Measurements from ENCODE around the gene ANKLE1.

ANKLE1 gene

DNA sequence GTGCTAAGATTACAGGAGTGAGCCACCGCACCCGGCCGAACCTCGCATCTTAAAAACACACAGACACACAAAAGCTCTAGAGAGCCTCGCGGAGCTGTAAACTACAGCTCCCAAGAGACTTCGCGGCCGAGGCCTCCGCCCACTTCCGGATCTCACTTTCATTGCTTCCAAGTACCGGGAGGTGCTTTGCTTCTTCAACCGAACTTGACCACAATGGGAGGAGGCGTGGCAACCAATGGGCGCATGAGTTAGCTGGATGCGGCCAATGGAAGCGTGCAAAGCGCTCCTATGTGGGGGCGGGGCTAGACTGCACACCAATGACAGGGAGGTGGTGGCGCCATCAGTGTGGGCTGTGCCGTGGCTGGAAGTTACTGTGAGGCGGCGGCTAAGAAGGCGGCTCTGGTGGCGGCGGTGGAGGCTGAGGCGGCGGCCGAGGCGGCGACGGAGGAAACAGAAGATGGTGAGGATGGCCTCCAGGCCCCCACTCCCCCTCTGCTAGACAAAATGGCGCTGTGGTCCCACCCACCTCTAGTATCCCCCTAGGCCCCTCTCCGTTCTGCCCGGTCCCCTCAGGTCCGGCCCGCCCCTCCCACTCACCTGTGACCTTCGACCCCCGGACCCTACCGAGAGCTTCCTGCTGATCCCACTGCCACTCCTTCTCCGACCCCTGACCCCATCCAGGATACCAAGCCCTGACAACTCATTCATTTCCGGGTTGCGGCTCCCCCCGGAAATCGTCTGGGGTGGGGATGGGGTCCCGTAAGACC, 27.7 kb downstream of the ANKLE1 start, which contains the start of gene DDA1:
TSS of gene DDA1 (plus strand) at position 366 of the 767 bp plus-strand sequence. CDS start at position 458, 92 bp downstream.
- DNase-seq: peak; percentile 99

DNA sequence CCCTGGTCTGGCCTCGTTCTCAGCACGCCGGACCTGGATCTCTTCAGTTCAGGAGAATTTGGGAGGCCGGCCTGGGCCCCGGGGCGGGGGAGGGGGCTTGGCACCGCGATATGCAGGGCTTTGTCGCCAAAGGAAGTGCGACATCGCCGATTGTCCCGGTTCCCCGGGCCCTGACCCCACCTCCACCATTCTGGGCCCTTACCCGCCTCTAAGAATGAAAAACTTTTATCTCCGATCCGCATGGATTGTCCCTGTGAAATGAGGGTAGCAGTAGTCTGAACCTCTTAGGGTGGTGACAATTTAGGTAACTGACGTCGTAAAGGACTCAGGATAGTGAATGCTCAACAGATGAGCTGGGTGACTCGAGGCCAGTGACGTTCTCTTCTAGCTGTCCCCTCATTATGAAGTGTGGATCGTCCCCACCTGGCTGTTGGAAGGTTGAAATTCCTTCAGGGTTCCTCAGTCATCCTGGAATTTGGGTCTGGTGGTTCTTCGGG, 28.3 kb downstream of the ANKLE1 start:
- no peak for DNase-seq

DNA sequence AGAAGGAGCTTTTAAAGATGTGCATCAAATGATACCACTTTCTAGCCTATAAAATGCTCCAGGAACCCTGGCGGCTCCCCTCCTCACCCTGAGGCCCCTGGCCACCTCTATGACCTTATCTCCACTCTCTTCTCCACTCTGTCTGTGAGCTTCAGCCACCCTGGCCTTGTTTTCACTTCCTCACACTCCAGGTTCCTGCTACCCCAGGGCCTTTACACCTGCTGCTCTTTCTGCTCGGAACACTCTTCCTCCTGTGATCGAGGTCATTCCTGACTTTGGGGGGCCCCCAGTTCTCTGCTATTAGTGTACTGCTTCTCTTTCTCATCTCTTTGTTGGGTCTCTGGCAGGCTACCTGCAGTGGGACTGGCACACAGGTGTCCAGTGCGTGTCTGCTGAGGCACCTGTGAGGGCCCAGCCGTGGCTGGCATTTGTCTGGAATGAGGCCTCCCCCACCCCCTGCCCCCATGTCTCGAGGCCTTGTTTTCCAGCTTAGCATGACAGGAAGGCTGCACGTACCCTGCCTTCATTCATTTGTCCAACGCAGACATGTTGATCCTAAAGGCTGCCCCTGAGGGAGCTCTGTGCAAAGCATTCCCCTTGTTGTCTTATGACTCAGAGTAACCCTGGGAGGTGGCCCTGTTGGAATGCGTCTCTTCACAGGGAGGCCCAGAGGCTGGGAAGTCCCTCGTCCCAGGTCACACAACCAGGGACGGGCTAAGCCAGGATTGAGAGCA, 29.9 kb downstream of the ANKLE1 start:
- no peak for DNase-seq

DNA sequence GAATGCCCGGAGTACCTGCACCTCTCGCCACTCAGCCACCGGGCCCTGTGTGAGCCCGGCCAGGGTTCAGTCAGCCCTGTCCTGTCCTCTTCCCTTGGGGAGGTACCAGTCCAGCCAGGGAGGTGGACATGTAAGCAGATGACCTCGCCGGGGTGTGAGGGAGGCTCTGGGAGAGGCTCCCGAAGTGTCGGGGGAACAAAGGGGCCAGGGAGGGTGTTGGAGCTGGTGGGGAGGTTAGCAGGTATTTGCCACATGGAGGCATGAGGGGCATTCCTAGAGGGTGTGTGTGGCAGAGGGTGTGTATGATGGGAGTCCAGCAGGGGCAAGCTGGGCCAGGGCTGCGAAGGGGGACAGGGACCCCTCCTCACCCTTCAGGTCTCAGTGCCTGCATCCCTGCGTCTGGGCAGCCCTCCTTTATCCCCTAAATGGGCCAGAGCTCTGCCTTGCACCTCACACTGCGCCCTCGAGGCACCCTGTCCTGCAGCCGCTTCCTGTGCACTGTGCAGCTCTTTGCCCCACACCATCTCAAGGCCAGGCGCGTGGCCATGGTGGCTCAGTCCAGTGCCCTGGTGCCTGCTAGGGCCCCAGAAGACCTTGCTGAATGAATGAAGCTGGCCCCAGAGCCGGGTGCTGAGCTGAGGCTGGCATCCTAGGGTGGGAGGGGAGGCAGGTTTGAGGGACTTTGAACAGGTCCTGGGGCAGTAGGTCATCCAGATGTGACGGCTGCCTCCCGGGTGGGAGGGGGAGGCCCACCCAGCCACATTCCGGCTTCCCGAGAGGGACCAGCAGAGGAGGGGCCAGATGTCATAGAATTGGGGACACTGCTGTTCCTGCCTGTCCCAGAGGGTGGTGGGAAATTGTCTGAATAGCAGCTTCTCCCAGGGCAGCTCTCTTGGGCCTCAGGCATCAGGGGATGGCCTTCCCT, 30.8 kb downstream of the ANKLE1 start:
- no peak for DNase-seq

DNA sequence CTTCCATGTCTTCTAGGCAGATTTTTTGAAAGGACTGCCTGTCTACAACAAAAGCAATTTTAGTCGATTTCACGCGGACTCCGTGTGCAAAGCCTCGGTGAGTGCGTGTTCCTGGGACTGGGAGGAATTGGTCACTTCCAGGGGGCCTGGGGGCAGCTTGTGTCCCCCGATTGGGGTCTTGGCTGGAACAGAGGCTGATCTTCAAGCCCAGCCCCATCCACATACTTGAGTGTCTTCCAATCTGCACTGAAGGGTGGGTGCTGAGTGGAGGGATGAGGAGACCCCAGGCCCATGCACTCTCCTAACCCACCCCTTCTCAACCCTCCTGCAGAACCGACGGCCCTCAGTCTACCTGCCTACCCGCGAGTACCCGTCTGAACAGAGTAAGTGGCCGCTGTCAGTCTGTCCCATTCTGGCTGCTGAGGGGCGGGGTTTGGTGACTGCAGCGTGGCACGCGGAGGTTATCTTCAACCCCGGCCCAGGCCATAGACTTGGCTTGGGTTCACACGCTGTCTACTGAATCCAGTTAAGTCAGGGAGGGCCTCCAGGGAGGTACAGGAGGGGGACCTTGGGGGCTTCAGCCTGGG, 32.4 kb downstream of the ANKLE1 start:
- DNase-seq: no peak

DNA sequence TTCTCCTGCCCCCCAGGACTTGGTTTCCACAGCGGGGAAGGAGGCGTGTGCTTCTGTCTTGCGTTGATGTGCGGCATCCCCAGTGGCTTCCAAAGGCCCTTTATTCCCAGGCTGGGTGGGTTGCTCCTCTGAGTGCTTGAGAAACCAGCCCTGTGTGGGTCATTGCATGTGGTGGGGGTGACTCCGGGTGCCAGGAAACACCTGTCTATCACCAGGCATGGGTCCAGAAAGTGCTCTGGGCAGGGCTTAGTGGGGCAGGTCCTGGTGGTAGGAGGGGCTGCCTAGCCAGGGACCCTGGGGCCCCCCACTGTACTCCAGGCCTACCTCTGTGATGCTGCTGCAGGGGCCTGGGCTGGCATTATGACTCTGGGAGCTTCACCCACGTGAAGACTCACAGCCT, 37.3 kb downstream of the ANKLE1 start:
- no peak for DNase-seq

DNA sequence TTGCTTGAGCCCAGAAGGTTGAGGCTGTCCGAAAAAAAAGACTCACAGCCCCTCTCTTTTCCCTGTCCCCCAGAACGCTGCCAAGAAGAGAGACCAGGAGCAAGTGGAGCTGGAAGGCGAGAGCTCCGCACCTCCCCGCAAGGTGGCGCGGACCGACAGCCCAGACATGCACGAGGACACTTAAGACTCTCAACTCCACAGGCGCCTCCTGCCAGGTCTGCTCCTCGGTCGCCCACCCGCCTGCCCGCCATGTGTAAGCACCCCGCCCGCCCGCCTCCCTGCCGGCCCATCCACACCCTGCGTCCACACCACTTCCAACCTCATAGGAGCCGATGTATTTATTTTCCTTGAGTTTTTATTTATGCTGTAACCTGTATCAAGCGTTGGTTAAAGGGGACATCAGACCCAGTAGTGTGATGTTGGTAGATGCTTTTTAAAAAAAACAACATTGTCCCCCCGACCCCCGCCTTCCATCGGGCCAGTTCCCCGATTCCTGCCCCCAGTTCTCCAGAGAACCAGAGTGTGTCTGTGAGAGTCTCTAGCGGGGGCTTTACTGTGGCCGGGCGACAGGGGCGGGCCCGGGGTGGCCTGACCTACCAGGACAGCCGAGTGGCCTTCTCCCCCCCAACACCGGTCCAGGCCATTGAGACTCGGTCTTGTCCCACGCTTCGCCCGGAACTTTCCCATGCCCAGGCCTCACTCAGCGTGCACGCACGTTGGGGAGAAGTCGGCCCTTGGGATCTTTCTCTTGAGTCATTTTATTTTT, 38.0 kb downstream of the ANKLE1 start:
- no peak for DNase-seq

DNA sequence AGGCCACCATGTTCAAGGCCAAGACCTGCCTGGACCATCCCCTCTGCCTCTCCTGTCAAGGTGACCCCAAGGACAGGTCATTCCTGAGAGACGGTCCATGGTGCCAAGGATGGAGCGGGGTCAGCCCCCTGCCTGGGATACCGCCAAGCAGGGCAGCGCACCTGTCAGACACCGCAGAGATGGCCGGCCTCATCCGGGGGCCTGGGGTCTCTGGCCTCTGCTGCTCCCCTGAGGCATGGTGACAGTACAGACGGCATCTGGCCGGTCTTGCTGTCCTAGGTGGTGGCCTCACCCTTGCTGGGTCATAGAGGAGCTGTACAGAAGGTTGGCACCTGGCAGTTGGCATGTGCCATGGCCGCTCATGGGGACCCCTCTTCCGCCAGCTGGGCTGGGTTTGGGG, 38.7 kb downstream of the ANKLE1 start:
- no peak for DNase-seq

DNA sequence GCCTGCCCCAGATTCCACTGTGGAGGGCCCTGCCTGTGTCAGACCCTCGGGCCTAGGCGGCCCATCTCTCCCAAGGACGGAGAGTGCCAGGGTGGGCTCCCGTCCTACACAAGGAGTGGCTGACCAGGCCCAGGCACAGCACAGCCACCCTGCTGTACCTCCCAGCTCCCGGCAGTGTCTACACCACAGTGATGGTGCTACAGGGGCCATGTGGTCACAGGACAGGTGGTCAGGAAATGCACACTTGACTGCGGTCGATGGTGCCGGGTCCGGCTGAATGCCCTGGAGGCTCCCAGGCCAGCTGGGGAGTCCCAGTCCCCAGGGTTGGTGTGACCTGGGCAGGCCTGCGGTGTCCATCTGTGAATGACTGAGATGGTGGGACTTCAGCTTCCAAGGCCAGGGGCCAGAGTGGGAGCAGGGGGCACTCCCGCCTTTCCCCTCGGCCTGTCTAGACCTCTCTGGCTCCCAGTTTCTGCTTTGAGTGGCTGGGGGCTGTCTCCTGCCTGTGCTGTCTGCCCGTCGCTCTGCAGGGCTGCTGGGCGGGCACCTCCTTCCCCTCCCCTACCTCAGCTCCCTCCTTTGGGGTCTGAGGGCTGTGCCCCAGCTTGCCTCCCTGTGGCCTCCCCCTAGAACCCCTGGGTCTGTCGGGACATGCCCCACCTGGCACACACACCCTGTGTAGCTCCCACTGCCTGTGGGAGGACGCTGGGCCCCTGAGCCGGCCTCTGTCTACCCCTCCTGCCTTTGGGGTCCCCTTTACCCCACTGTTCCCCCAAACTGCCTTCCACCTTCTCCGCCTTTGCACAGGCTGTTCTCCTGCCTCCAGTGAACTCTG, 40.2 kb downstream of the ANKLE1 start:
- DNase-seq: no peak

DNA sequence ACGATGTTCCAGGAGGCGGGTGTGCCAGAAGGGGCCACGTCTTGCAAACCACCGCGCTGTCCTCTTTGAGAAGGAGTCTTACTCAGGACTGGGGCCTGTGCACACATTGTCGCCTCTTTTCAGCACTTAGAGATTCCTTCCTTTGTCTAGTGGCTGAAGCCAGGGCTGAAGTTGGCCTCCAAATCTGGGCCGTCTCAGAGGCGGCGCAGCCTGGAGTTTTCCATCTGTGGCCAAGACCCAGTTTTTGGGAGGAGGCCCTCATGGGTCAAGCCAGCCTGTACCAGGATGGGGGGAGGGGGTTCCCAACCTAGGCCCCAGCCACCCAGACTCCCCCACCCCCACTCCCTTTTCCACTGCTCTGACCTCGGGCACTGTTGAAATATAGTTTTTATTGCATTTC, 41.2 kb downstream of the ANKLE1 start:
- no peak for DNase-seq

DNA sequence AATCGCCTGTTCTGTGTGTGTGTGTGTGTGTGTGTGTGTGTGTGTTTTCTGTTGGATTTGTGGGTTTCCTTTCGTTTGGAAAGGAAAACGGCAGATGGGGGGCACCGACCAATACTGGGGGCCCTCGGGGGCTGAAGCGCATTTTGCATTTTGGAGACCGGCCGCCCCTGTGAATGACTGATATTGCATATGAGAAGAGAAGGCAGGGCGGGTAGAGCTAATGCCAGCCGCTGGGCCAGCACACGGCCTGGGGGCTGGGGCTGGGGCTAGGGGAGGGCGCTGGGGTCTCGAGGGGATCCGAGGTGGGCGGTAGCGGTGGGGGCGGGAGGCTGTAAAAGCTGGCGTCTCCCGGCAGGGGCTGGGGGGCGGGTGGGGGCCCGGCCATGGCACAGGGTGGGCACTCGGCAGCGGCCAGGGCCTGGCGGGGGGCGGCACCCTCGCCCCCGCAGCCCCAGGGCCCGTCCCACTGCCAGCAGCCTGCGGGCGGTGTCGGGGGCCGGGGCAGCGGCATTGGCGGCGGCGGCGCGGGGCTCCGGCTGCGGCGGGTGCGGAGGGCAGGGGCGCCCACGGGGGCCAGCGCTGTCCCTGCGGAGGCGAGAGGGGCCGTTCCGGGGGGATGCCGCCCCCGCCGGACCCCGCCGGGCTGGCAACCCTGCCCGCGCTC, 41.7 kb downstream of the ANKLE1 start:
- no peak for DNase-seq

DNA sequence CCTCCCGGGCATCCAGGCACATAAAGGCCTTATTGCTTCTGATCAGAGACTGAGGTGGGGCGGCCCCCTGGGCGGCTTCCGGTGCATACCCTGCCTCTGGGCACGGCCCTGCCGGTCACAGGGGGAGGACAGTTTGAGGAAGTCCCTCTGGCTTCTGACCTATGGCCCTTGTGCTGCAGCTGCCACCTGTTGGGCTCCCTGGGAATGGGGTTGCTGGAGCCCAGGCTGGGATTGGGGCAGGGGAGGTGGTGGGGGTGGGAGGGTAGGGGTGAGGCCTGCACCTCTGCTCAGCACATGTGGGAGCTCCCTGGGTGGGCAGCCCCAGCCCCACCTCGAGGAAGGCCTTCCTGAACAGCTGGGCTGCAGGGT, 42.2 kb downstream of the ANKLE1 start:
- DNase-seq: peak in 1 of 2 experiments; percentile 39

DNA sequence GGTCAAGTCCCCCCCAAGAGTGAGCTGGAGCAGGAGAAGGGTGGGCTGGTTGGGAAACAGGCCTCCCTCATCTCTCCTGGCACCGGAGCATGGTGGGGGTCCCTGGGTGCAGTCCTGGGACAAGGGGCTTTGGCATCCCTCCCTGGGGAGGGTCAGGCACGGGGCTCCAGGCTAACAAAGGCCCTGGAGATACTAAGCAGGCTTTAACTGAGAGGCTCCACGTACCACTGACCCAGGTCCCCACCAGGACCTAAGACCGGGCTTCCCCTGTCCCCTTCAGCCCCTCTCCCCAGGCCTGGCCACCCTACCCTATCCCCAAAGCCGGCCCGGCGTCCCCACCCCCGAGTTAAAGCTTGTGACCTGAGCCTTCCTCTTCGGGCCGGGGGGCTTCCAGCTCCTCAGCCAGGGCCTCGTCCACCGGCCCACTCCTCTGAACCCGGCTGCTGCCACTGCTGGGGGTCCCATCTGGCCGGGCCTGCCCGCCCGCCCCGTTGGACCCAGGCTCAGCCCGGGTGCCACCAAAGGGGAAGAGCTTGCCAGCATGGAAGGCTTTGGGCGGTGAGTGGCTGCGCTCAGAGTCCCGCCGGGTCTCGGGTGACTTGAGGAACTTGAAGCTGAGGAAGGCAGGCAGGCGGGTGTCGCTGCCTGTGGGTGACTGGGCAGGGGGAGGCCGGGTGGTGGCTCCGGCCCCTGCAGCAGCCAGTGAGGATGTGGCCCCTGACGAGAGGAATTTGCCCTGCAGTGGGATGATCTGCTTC, 42.8 kb downstream of the ANKLE1 start:
- no peak for DNase-seq

DNA sequence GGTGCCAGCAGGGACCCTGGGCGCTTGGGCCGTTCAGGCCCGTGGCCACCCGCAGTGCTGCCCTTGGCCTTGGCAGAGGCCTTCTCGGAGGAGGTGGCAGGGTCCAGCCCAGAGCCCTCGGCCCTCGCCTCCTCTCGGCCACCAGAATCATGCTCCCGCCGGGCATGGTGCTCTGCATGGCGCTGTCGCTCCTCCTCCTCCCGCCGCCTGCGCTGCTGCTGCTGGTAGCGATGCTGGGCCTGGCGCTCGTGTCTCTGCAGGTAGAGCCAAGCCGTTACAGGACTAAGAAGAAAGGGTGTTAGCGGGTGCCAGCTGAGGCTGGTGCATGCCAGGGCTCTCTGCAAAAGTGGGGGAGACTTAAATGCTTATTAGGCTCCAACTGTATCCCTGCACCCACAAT, 43.4 kb downstream of the ANKLE1 start:
- no peak for DNase-seq

DNA sequence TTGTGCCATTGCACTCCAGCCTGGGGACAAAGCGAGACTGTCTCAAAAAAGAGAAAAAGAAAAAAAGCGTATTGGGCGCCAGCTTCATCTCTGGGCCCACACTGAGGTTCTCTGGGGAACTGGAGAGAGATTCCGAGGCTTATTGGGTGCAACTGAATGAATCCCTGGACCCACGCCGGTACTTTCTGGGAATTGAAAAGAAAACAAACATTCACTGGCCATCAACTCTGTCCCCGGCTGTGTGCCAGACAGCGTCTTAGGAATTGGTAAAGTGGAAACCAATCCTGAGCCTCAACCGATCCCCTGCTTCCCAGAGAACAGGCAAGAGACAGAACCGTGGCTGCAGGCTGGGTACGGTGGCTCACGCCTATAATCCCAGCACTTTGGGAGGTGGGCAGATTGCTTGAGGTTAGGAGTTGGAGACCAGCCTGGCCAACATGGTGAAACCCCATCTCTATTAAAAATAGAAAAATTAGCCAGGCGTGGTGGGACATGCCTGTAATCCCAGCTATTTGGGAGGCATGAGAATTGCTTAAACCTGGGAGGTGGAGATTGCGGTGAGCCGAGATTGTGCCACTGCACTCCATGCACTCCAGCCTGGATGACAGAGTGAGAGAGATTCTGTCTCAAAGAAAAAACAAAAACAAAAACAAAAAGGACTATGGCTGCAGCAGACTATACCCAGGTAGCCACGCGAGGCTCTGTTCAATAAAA, 44.3 kb downstream of the ANKLE1 start:
- DNase-seq: no peak

DNA sequence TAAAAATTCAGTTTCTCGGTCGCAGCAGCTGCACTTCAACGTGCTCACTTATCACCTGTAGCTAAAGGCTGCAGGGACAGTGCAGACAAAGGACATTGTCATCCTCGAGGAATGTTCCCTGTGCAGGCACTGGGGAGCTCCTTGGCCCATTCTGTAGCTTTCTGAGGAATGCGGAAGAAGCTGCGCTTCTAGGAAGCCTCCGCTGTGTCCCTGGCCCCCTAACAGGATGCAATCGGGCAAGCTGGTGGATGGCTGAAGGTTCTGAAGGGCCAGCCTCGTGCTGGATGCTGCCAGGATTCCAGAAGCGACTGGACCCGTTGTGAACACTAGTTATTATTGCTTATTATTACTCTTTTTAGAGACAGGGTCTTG, 44.9 kb downstream of the ANKLE1 start:
- DNase-seq: no peak

DNA sequence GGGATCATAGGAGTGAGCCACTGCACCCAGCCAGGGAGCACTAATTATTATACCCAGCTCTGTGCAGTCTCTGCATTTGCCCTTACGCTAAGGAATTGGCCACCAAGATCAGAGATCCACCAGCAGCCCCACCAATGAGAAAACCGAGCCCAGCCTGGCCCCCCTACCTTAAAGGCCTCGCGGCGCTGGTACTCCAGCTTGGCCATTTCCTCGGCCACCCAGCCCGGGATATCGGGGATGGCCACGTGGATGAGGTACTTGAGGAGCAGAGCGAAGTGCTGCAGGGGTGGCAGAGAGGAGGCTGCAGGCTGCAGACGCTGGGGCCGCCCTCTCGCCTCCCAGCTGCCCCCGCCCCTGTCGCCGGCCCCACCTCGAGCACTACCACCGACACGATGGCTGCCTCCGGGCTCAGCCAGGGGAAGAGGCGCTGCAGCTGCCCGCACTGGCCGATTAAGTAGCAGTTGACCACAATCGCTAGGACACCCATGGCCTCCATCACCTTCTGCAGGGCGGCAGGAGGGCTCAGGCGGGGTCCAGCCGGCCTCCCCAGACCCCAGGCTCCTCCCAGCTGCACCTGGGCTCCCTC, 45.5 kb downstream of the ANKLE1 start:
- DNase-seq: no peak

DNA sequence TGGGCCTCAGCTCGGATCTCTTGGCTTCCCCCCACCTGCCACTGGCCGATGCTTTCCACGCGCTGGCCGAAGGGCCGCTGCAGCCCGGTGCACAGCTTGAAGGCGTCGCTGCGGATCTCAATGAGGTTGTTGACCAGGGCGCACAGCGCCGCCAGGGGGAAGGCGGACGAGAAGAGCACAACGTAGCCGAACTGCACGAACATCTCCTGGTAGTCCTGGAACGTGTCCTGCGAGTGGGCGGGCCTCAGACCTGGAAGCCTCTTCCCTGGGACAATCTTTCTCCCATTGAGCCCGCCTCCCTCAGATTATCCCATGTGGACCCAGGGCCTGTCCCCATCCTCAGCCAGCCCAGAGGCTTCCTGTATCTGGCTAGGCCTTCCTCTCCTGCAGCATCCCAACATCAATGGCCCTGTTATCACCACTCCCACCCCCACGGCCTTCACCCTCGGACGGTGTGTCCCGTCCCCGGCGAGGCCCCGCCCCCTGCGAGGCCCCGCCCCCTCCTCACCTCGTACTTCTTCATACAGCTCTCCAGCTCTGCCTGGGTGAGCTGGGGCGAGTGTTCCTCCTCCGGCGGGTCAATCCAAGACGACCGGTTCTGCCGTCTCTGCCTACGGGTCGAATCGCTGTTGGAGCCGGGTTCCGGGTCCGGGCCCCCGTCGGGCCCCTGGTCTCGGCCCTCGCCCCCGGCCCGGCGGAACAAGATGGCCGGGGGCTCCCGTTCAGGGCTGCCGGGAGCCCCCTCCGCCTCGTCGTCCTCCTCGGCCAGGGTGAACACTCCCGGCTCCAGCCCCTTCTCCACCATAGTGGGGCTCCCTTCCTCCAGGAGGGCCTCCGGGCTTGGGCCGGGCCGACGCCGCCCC, 46.2 kb downstream of the ANKLE1 start:
- peak; percentile 73 to 75 for DNase-seq
